H1 (cell line): ENCODE results near the gene ISG20L2. TPM values are rescaled to one million over a fixed set of nuclear protein-coding genes. Genes with fewer than 3 reads are reported as not detected.

Experiments used
- CTCF ChIA-PET: fragments of 300-600 bp; sonication (Branson Sonifier 250); formaldehyde crosslinking; loops from one replicate; lab custom pipeline; 2021; ENCODE audit not compliant: partially characterized antibody; lab: Charles Lee
- POLR2A ChIA-PET: fragments of 300-600 bp; sonication (Branson Sonifier 250); formaldehyde crosslinking; loops from one replicate; lab custom pipeline; 2021; ENCODE audit warnings: inconsistent platforms; ENCODE audit not compliant: partially characterized antibody; lab: Charles Lee
- DNase-seq, 2 experiments: peaks; one replicate each; pipeline versions ENCODE4 v3.0.0 to v3.0.0-alpha.2; 2010 to 2022; ENCODE audit warnings: low spot score in 2 of 2, low read depth in 1 of 2, mixed read lengths in 1 of 2
- FAIRE-seq: peaks from 2 replicates; lab custom pipeline; 2011; peaks lifted over from hg19 to GRCh38; lab: Jason Lieb, UNC
- H2AFZ ChIP-seq: 2 replicates; pipeline ENCODE4 v1.8.1; 2012; ENCODE audit warnings: low read length, inconsistent platforms
- H2AK5ac ChIP-seq: 2 replicates; pipeline ENCODE4 v1.6.1; 2013; ENCODE audit warnings: low read depth, low read length
- H2BK120ac ChIP-seq: replicated peaks from 2 replicates; pipeline ENCODE3; 2013; ENCODE audit warnings: low read depth, low read length, inconsistent platforms
- H2BK12ac ChIP-seq: 2 replicates; pipeline ENCODE4 v1.6.1; 2013; ENCODE audit warnings: low read depth, low read length
- H2BK15ac ChIP-seq: 2 replicates; pipeline ENCODE4 v1.6.1; 2013; ENCODE audit warnings: low read length
- H2BK20ac ChIP-seq: 2 replicates; pipeline ENCODE4 v1.6.1; 2013; ENCODE audit warnings: low read length
- H2BK5ac ChIP-seq: 2 replicates; pipeline ENCODE4 v1.6.1; 2013; ENCODE audit warnings: low read depth, low read length
- H3K14ac ChIP-seq: 2 replicates; pipeline ENCODE4 v1.6.1; 2013; ENCODE audit warnings: inconsistent platforms; ENCODE audit not compliant: insufficient read length
- H3K18ac ChIP-seq: 2 replicates; pipeline ENCODE4 v1.6.1; 2013; ENCODE audit warnings: low read length; ENCODE audit errors: extremely low read depth
- H3K23ac ChIP-seq: 2 replicates; pipeline ENCODE4 v1.6.1; 2013; ENCODE audit warnings: inconsistent platforms; ENCODE audit not compliant: insufficient read length
- H3K23me2 ChIP-seq: 2 replicates; pipeline ENCODE4 v1.6.1; 2013; ENCODE audit warnings: low read depth, low read length
- H3K27ac ChIP-seq: 2 replicates; pipeline ENCODE4 v1.6.1; 2011; ENCODE audit warnings: low read depth, low read length, inconsistent platforms
- H3K27me3 ChIP-seq, 4 experiments: replicated peaks in 1 of 4; 1 replicate in 1 of 4; 2 replicates in 3 of 4; pipeline versions ENCODE4 v1.6.1 to v1.8.1; 2011 to 2013; ENCODE audit warnings: low read length in 3 of 4, mild to moderate bottlenecking in 3 of 4, inconsistent platforms in 2 of 4, mixed read lengths in 2 of 4, moderate library complexity in 1 of 4; ENCODE audit not compliant: control insufficient read depth in 3 of 4, insufficient read depth in 3 of 4; ENCODE audit errors: extremely low read depth in 1 of 4
- H3K36me3 ChIP-seq, 4 experiments: 2 replicates each; pipeline versions ENCODE4 v1.6.1 to v1.8.1; 2011 to 2013; ENCODE audit warnings: mild to moderate bottlenecking in 4 of 4, low read length in 3 of 4, moderate library complexity in 2 of 4, control low read depth in 1 of 4, inconsistent platforms in 1 of 4; ENCODE audit not compliant: insufficient read depth in 4 of 4, control insufficient read depth in 2 of 4
- H3K4ac ChIP-seq: replicated peaks from 2 replicates; pipeline ENCODE3; 2013; ENCODE audit warnings: low read length, low read depth, mixed read lengths, inconsistent platforms; ENCODE audit not compliant: insufficient read length
- H3K4me1 ChIP-seq, 4 experiments: replicated peaks in 1 of 4; 1 replicate in 1 of 4; 2 replicates in 3 of 4; pipeline versions ENCODE4 v1.6.1 to v1.8.1; 2011 to 2013; ENCODE audit warnings: low read length in 3 of 4, inconsistent platforms in 2 of 4, mixed read lengths in 1 of 4; ENCODE audit not compliant: insufficient read depth in 4 of 4, control insufficient read depth in 3 of 4
- H3K4me2 ChIP-seq, 2 experiments: 2 replicates each; pipeline versions ENCODE4 v1.6.1 to v1.8.1; 2011 to 2013; ENCODE audit warnings: low read depth in 2 of 2, low read length in 2 of 2, control low read depth in 1 of 2, inconsistent platforms in 1 of 2, mild to moderate bottlenecking in 1 of 2; ENCODE audit not compliant: insufficient read depth in 1 of 2
- H3K4me3 ChIP-seq, 4 experiments: fragments of 200-600, 300-600 bp in 1 of 4; sonication (generic), shearing (Covaris generic), sonication (Bioruptor Twin) in 1 of 4; 2 replicates each; pipeline versions ENCODE4 v1.5.1 to v1.8.1; 2011 to 2016; ENCODE audit warnings: low read length in 4 of 4, low read depth in 3 of 4, control low read depth in 2 of 4, inconsistent platforms in 2 of 4, mild to moderate bottlenecking in 2 of 4, mixed read lengths in 1 of 4, moderate library complexity in 1 of 4; ENCODE audit not compliant: insufficient read depth in 2 of 4; ENCODE audit errors: extremely low read depth in 1 of 4
- H3K56ac ChIP-seq: replicated peaks from 2 replicates; pipeline ENCODE3; 2013; ENCODE audit warnings: low read depth, mild to moderate bottlenecking, mixed read lengths, low read length, inconsistent platforms; ENCODE audit not compliant: insufficient read length
- H3K79me1 ChIP-seq: 2 replicates; pipeline ENCODE4 v1.6.1; 2013; ENCODE audit warnings: low read depth, low read length, control low read depth
- H3K79me2 ChIP-seq, 2 experiments: 2 replicates each; pipeline versions ENCODE4 v1.6.1 to v1.8.1; 2012 to 2013; ENCODE audit warnings: low read length in 2 of 2, mild to moderate bottlenecking in 2 of 2, inconsistent platforms in 1 of 2; ENCODE audit not compliant: insufficient read depth in 2 of 2, control insufficient read depth in 1 of 2
- H3K9ac ChIP-seq, 4 experiments: replicated peaks in 1 of 4; 1 replicate in 1 of 4; 2 replicates in 3 of 4; pipeline versions ENCODE4 v1.6.1 to v1.8.1; 2011 to 2013; ENCODE audit warnings: low read depth in 3 of 4, low read length in 3 of 4, control low read depth in 2 of 4, mild to moderate bottlenecking in 2 of 4, moderate library complexity in 2 of 4, inconsistent platforms in 1 of 4; ENCODE audit errors: extremely low read depth in 1 of 4
- H3K9me3 ChIP-seq, 2 experiments: 2 replicates each; pipeline versions ENCODE4 v1.6.1 to v1.8.1; 2012 to 2013; ENCODE audit warnings: mild to moderate bottlenecking in 2 of 2, moderate library complexity in 2 of 2, control low read depth in 1 of 2, inconsistent platforms in 1 of 2, low read depth in 1 of 2, low read length in 1 of 2, mixed read lengths in 1 of 2; ENCODE audit not compliant: insufficient read depth in 2 of 2
- H4K20me1 ChIP-seq, 2 experiments: replicated peaks in 1 of 2; 2 replicates each; pipeline versions ENCODE3 to v1.8.1; 2011 to 2013; ENCODE audit warnings: inconsistent platforms in 2 of 2, low read length in 2 of 2, mild to moderate bottlenecking in 1 of 2; ENCODE audit not compliant: insufficient read depth in 2 of 2, control insufficient read depth in 1 of 2
- H4K5ac ChIP-seq: 2 replicates; pipeline ENCODE4 v1.6.1; 2013; ENCODE audit warnings: low read length, low read depth, mixed read lengths, inconsistent platforms; ENCODE audit not compliant: insufficient read length
- H4K8ac ChIP-seq: 2 replicates; pipeline ENCODE4 v1.8.0; 2013; ENCODE audit warnings: mild to moderate bottlenecking, moderate library complexity, low read length, inconsistent platforms; ENCODE audit not compliant: insufficient read depth; ENCODE audit errors: extremely low read depth
- H4K91ac ChIP-seq: replicated peaks from 2 replicates; pipeline ENCODE3; 2013; ENCODE audit warnings: low read length, mixed read lengths, inconsistent platforms; ENCODE audit not compliant: insufficient read length
- ASH2L ChIP-seq: fragments of 200-600, 300-600 bp; sonication (generic); IDR thresholded peaks from one replicate; pipeline ENCODE4 v1.7.1; 2017; ENCODE audit warnings: low read length
- CEBPB ChIP-seq: IDR thresholded peaks from 2 replicates; pipeline ENCODE4 v1.6.1; 2012; ENCODE audit warnings: low read depth, low read length
- EP300 ChIP-seq, 2 experiments: IDR thresholded peaks; 1 replicate in 1 of 2; 2 replicates in 1 of 2; pipeline ENCODE4 v1.6.1; 2011 to 2012; ENCODE audit warnings: low read depth in 2 of 2, low read length in 2 of 2, mild to moderate bottlenecking in 2 of 2, borderline replicate concordance in 1 of 2, inconsistent platforms in 1 of 2, moderate library complexity in 1 of 2
- GABPA ChIP-seq: IDR thresholded peaks from 2 replicates; pipeline ENCODE4 v1.6.1; 2011; ENCODE audit warnings: mild to moderate bottlenecking, low read length, moderate library complexity, borderline replicate concordance; ENCODE audit not compliant: insufficient read depth
- KDM5A ChIP-seq: fragments of 200-600 bp; IDR thresholded peaks from 2 replicates; pipeline ENCODE4 v1.7.1; 2012; ENCODE audit warnings: mild to moderate bottlenecking, low read length, inconsistent platforms, mixed read lengths
- POLR2AphosphoS5 ChIP-seq: IDR thresholded peaks from 2 replicates; pipeline ENCODE4 v1.6.1; 2011; ENCODE audit warnings: low read depth, low read length
- SIN3A ChIP-seq, 2 experiments: IDR thresholded peaks in 1 of 2; conservative IDR thresholded peaks in 1 of 2; 2 replicates each; pipeline ENCODE4 v1.6.1; 2011 to 2012; ENCODE audit warnings: low read length in 2 of 2, improper control_type of control experiment in 1 of 2, low read depth in 1 of 2, mild to moderate bottlenecking in 1 of 2
- SIRT6 ChIP-seq: IDR thresholded peaks from one replicate; pipeline ENCODE4 v1.7.1; 2012; ENCODE audit warnings: low read length, inconsistent platforms
- SP2 ChIP-seq: IDR thresholded peaks from 2 replicates; pipeline ENCODE4 v1.6.1; 2012; ENCODE audit warnings: mild to moderate bottlenecking, low read length, inconsistent platforms
- SUZ12 ChIP-seq: fragments of 200-600 bp; sonication (generic); IDR thresholded peaks from 2 replicates; pipeline ENCODE4 v1.6.1; 2012; ENCODE audit warnings: mild to moderate bottlenecking, inconsistent platforms, low read length, moderate library complexity, mixed read lengths
- ZNF274 ChIP-seq: IDR thresholded peaks from 2 replicates; pipeline ENCODE4 v1.7.0; 2012; ENCODE audit warnings: low read length, borderline replicate concordance; ENCODE audit errors: extremely low read depth
- WGBS, 2 experiments: shearing (Covaris generic) in 1 of 2; methylation state at CpG; one replicate each; pipeline versions ENCODE4 v1.1.6 to v1.1.7; 2013 to 2015; ENCODE audit warnings: low lambda C conversion rate in 2 of 2, mixed read lengths in 2 of 2, inconsistent platforms in 1 of 2, low coverage in 1 of 2, missing lambda C conversion rate in 1 of 2; ENCODE audit not compliant: insufficient replicate concordance in 2 of 2, insufficient coverage in 1 of 2, insufficient read length in 1 of 2; ENCODE audit errors: extremely low coverage in 1 of 2, missing lambda C conversion rate in 1 of 2; 5-methylcytosine and 5-hydroxymethylcytosine counted together
- polyA plus RNA-seq, 7 experiments: library from polyadenylated mRNA; depleted of rRNA in 3 of 7; stranded (reverse) in 5 of 7; unstranded in 2 of 7; fragments of >200 nt in 5 of 7; fragments of 200-250 nt in 2 of 7; gene quantifications; 1 replicate in 5 of 7; 2 replicates in 1 of 7; 4 replicates in 1 of 7; pipeline versions ENCODE4 v1.2.1 to v1.2.3, GENCODE V29; 2011 to 2013; ENCODE audit warnings: missing spikeins in 2 of 7, mixed read lengths in 2 of 7
- total RNA-seq: library from RNA; stranded (reverse); fragmentation: NEBNext Ultra II Directional; extraction: Animal tissue kit (Norgen Biotek cat#: 25700); gene quantifications from 2 replicates; pipeline ENCODE4 v1.2.1, GENCODE V29; 2021

ISG20L2 gene
- total and polyA plus RNA-seq, 2 of the 8 experiments (the other 6 are each of a cell fraction or from before 2014, with no cell fraction given) = 47.5 to 53.0 TPM

DNA sequence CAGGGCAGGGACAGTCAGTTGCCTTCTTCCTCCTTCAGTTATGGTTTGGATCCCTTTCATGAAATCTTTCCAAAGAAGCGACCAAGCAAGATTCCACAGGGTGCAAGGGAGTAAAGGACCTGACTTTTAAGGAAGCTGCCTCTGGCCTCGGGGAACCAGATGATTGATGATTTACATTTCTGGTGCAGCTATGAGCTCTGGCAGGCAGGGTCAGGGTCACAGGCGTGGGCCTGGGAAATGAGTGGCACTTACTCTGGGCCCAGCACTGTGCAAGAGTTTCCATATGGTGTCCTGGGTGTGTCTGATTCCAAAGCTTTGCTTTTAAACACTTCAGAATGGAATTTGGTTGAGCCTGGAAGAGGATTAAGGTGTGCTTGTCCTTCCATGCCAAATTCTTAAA is 15.9 kb downstream of the ISG20L2 start:
- H3K9me3 ChIP-seq = no peaks in the 10 kb centered on the region
- ChIA-PET CTCF (interaction anchor here (0.6 to 66.0 kb wide), 9 partner anchors 7 to 182 kb away, joined by 3 to 4284 read pairs (median 5); partner anchors contain the start of genes CRABP2, INSRR, ISG20L2 and METTL25B), POLR2A (interaction anchor here (1.3 to 16.9 kb wide), 7 partner anchors 10 to 54 kb away, joined by 3 to 530 read pairs (median 10); partner anchors contain the start of genes ISG20L2, METTL25B, NES and PRCC)
- no peak overlapping the region for H2BK5ac ChIP-seq
- no peak overlapping the region for H3K4ac ChIP-seq
- H3K79me1 ChIP-seq = no peaks in the 10 kb centered on the region
- H4K8ac ChIP-seq = 0 out of 2 replicates have a peak overlapping the region, but pooled peaks have one; percentile 17
- no peak for DNase-seq
- no peak overlapping the region for H3K56ac ChIP-seq
- H3K18ac ChIP-seq = no peak overlapping the region
- H3K27ac ChIP-seq = no peak overlapping the region
- peaks cover 3% of the 10 kb centered on the region; the same call in 1 of the 2 replicates for H3K23me2 ChIP-seq
- no peaks in the 10 kb centered on the region for H3K36me3 ChIP-seq
- H3K23ac ChIP-seq = no peak overlapping the region
- 86% methylated on average over 3 of the region's 3 CpGs; no CpG with 5 or more reads in 1 of the 2 experiments for WGBS, 2 experiments
- no peak overlapping the region; the same call in 1 of the 2 replicates for H2AK5ac ChIP-seq
- no peak overlapping the region for H2BK120ac ChIP-seq
- H4K5ac ChIP-seq = no peak overlapping the region
- peaks cover 0 to 2% of the 10 kb centered on the region in 2 experiments for H4K20me1 ChIP-seq
- no peak overlapping the region for H3K4me2 ChIP-seq
- no peak overlapping the region for H3K4me3 ChIP-seq
- H2BK20ac ChIP-seq = no peak overlapping the region
- no peaks in the 10 kb centered on the region for H3K79me2 ChIP-seq
- H4K91ac ChIP-seq = no peak overlapping the region
- no peaks in the 10 kb centered on the region for H3K27me3 ChIP-seq
- no peak overlapping the region for H3K9ac ChIP-seq
- no peak overlapping the region for H2AFZ ChIP-seq
- no peak overlapping the region; the same call in 1 of the 2 replicates for H2BK12ac ChIP-seq
- no peak overlapping the region for H2BK15ac ChIP-seq
- H3K4me1 ChIP-seq = peaks cover 20 to 48% (median 35%) of the 10 kb centered on the region in 4 experiments
- no peak for FAIRE-seq
- H3K14ac ChIP-seq = no peak overlapping the region
- TF ChIP-seq SUZ12 = no peak
- no peak for TF ChIP-seq SIRT6
- TF ChIP-seq POLR2AphosphoS5 = no peak
- no peak for TF ChIP-seq CEBPB
- no peak for TF ChIP-seq SP2
- no peak for TF ChIP-seq GABPA
- no peak for TF ChIP-seq EP300 (IDR thresholded peaks at IDR 0.05; ENCODE audit: borderline replicate concordance in 1 of 2, low read depth in 2 of 2, low read length in 2 of 2)
- TF ChIP-seq ASH2L = no peak
- TF ChIP-seq KDM5A = no peak
- TF ChIP-seq ZNF274 = no peak
- TF ChIP-seq SIN3A (conservative IDR thresholded peaks at IDR 0.05 in 1 of 2, IDR thresholded peaks at IDR 0.05 in 1 of 2; ENCODE audit: low read depth in 1 of 2, low read length in 2 of 2) = no peak
